DMS 273 treated with DMSO at 0.1 percent for 48 hours (cell line): ENCODE data around the gene NLGN1.
A peak's percentile ranks its signal among the peaks of the same experiment; 100 is the strongest.
"Not testable (repeated sequence)": the region's sequence is repeated elsewhere in the genome, so short reads cannot be mapped to it uniquely, and the experiment has no call there.

Experiments
- DNase-seq: peaks from one replicate; lab custom pipeline; 2025; lab: John Stamatoyannopoulos, UW

The NLGN1 gene

DNA sequence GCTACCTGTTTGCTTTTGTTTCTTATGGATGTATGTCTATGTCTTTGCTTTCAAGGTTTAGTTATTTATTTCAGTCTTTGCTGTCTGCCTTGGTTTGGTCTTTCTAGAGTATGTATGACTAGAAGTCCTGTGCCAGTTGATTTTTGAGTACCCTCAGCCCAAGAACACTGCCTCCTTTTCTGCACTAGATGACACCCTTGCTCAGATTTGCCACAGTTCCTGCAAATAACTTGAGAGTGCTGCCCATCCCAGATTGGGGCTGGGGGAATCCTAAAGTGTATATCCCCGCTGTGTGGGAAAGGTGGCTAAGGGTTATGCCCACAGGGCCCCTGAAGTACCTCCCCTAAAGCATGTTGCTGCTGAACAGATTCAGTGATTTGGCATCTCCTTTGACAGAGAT, 32.0 kb downstream of the NLGN1 start:
- no peak for DNase-seq

DNA sequence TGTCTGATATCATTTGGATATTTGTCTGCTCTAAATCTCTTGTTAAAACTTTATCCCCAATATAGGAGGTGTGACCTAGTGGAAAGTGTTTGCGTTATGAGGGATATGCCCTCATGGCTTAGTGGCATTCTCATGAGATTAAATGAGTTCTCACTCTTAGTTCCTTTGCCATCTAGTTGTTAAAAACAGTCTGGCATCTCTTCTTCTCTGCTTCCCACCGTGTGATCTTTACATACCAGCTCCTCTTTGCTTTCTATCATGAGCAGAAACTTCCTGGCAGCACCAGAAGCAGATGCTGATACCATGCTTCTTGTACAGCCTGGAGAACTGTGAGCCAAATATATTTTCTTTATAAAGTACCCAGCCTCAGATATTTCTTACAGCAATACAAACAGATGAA, 33.0 kb downstream of the NLGN1 start:
- DNase-seq: no peak

- DNase-seq: no peak
Observed at GRCh38 chr3:173439004-173439403, 41.5 kb downstream of the NLGN1 start.

DNA sequence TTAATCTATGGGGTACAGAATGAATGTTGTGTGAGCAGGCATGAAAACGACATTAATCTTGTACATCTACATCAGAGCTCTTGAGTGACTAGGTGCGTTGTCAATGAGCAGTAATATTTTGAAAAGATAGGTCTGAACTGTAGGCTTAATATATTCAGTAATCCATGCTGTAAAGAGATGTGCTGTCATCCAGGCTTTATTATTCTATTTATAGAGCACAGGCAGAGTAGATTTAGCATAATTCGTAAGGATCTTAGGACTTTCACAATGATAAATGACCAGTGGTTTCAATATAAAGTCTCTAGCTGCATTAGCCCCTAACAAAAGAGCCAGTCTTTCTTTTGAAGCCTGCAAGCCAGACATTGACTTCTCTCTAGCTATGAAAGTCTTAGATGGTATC, 43.0 kb downstream of the NLGN1 start:
- DNase-seq: no peak

GRCh38 chr3:173451561-173451960, 54.0 kb downstream of the NLGN1 start:
- not testable (repeated sequence) for DNase-seq

- no peak for DNase-seq
Observed at GRCh38 chr3:173463250-173463649, 65.7 kb downstream of the NLGN1 start.

- DNase-seq: no peak
Observed at GRCh38 chr3:173465112-173465511, 67.6 kb downstream of the NLGN1 start.

DNA sequence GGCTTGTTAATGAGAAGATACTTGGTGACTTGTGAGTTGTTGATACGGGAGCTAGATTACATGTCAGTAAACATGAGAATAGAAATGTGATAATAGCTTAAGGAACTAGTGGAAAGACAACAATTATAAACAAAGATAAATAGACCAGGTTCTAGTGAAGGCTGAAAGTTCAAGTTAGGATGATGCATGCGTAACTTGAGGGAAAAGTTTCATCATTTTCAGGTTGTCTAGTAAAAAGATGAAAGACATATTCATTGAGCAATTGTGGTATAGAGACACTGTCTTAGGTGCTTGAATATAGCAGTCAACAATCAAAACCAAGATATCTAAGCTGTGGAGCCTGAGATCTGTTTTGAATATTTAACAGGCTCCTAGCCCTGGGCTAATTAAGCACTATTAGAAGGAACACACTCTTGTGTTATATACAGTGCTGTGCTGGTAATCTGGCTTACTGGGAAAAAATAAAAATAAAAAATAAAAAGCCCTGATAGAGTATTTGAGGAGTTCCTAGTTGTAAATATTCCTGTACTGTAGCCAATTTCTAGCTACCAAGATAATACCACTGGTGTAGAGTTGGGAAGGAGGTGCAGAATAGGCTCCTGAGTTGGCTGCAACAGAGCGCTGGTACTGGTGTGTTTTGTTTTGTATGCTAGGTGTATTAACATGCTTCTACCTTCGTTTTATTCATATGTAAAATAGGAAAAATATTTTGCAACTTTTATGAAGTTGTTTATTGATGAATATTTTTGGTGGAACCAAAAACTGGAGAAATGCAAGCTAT, 68.5 kb downstream of the NLGN1 start:
- DNase-seq: no peak

DNA sequence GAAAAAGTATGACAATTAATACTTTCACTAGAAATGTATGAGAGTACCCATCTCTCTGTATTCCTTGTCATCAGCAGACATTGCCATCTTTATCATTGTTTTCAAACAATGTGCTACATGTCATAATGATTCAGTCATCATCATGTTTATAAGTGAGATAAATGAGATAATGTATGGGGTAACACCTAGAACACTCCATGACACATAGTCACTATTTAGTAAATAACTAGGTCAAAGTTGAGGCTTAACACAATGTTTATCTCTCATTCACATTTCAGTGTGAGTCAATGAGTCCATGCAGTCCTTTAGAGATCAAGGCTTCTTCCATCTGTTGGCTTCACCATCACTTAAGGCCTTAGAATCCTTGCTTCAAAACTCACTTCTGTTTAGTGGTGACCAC, 70.0 kb downstream of the NLGN1 start:
- no peak for DNase-seq

- no peak for DNase-seq
Observed at GRCh38 chr3:173473237-173473636, 75.7 kb downstream of the NLGN1 start.

DNA sequence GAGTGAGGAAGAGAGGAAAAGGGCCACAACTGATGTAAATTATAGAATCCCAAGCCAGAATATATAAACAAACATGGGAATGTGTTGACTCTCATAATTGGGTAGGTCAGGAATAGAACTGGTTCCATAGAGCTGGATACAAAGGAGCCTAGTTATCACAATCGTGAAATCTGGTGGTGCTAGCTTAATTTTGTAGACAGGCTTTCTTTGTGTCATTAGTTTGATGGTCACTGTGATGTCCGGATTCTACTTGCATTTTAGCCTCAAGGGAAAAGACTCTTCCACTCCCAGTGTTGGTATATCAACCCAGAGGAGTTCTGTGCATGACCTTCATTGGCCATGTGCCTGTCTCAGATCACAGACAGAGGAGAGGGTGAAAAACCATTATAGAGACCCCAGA, 81.8 kb downstream of the NLGN1 start:
- no peak for DNase-seq

DNA sequence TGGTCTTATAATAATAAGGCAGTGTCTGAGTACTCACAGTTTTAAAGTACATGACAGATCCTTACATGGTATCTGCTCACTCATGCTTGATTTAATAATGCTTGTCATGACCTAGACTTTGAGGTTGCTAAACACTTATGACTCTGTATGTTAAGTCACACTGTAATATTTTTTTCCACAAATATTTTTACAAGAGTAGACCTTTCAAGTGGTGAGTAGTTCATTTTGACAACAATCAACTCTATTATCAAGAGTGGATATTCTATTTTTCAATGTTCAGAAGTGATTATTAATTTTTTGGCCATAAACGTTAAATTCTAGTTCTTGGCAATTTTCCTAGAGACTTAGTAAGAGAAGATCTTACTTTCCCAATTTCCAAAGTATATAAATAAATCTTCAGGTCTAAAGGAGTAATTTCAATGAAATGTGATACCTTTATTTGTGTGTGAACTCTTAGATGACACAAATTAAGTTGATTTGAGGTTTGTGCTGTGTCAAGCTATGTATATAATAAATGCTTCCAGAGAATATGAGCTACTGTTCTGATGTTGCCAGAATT, 104.5 kb downstream of the NLGN1 start:
- no peak for DNase-seq

DNA sequence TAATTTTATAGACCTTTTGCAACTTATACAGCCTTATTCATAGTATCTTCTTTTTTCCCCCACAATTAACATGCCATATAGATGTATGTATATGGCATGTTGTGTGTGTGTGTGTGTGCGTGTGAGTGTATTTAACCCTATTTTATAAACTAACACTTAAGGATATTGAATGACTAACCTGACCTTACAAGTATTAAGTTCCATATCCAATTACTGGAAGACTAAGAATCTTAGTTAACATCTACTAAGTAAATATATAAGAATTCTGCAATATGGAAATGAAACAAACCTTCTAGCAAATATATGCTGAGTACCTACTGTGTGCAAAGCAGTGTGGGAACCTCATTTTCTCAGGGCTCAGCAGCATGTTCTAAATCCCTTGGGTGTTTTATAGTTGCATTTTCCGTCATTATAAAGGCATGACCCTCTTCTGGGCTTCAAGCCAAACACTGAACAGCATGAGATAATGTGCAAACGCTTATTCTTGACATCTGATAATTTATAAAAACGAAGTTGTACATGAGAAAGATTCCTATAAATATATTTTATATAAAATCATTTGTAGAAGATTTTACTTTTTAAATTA, 105.5 kb downstream of the NLGN1 start:
- DNase-seq: peak; percentile 58

DNA sequence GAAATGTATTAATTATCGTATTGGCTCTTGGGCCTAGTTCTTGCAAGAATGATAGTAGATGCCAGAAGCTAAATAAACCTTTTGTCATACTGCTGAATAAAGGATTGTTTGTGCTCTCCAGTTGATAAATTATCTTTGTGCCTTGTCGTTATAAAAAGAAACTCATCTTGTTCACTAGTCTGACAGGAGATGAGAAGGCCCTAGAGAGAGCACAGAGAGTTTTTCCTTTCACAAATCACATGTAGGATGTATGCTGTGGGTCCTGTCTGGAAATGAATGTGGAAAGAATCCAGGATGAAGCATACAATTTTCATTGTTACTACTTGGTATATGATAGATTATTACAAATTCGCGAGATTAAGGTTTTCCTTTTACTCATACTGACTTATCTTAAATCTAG, 113.0 kb downstream of the NLGN1 start:
- DNase-seq: no peak

- DNase-seq: no peak
Observed at GRCh38 chr3:173513123-173513522, 115.6 kb downstream of the NLGN1 start.

GRCh38 chr3:173529062-173529711, 131.6 kb downstream of the NLGN1 start:
- DNase-seq: no peak

GRCh38 chr3:173531602-173532001, 134.1 kb downstream of the NLGN1 start:
- DNase-seq: no peak

DNA sequence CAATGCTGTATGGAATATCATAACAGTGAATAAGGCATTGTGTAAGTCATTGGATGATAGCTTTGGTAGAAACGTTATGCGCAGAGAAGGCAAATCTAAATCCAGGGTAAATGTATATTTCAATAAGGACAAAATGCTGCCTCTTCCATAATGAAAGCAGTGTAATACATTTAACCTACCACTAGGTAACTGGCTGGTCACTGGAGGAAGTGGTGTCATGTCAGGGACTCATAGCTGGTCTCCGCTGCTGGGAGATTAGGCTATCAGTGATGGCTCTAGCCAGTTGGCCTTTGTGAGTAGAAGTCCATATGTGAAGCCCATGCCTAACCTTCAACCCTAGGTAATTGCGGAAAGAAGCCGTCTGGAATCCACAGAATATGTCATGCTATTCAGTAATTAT, 140.9 kb downstream of the NLGN1 start:
- DNase-seq: no peak

GRCh38 chr3:173545590-173545989, 148.0 kb downstream of the NLGN1 start:
- DNase-seq: not testable (repeated sequence)

DNA sequence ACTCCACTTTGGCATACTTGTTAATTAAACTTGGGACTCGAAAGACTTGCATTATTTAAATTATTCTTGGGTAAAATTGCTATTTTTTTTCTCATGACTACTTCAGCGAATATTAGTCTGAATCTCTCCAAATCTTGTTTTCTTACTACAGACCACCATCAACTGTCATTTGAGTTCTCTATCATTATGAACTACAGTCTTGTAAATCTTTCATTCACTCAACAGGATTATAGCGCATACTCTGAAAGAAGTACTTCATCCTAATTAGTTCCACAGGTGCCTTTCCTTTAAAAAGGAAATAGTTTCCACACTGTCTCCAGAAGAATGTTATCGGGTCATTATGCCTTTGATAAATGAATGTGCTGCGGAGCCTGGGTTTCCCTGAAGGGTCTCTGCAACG, 149.5 kb downstream of the NLGN1 start:
- DNase-seq: no peak

- no peak for DNase-seq
Observed at GRCh38 chr3:173548261-173548660, 150.7 kb downstream of the NLGN1 start.

DNA sequence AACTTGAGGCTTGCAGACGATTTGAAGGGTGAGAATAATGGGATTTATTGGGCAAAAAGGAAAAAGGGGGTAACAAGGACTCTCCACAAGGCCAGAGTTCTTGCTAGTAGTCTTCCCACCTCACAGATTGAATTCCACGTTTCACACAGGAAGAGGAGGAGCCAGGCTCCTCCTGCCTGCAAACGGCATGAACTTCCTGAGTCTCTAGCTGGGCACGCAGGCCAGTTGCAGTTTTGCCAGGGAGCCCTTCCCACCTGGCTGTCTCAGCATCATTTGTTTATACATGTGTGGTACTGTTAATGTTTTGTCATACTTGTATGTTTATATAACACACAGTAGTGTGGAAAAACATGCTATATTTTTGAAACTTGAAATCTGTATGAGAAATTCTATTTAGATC, 155.0 kb downstream of the NLGN1 start:
- DNase-seq: no peak

GRCh38 chr3:173553635-173554280, 156.2 kb downstream of the NLGN1 start:
- peak; percentile 35 for DNase-seq
